H7 (cell line): ENCODE data around the gene RSAD1. TPM values are rescaled to one million over a fixed set of nuclear protein-coding genes. Genes with fewer than 3 reads are reported as not detected.

ENCODE experiments used
- DNase-seq: peaks from one replicate; pipeline ENCODE4 v3.0.0; 2012
- H3K27me3 ChIP-seq: 2 replicates; pipeline ENCODE4 v1.6.0; 2011; ENCODE audit warnings: mild to moderate bottlenecking, low read length; ENCODE audit not compliant: control insufficient read depth, insufficient read depth
- H3K36me3 ChIP-seq: replicated peaks from 2 replicates; pipeline ENCODE4 v1.5.1; 2011; ENCODE audit warnings: low read length; ENCODE audit not compliant: control insufficient read depth, insufficient read depth
- H3K4me3 ChIP-seq: 2 replicates; pipeline ENCODE4 v1.5.1; 2011; ENCODE audit warnings: low read depth, mild to moderate bottlenecking, control low read depth, low read length, moderate library complexity; ENCODE audit not compliant: insufficient read depth
- total RNA-seq: library from RNA; depleted of rRNA; stranded (reverse); fragments of >200 nt; shearing (Covaris generic); gene quantifications from 2 replicates; pipeline ENCODE4 v1.2.3, GENCODE V29; 2014

The RSAD1 gene
- total RNA-seq, 1 experiment from 2014 or later = 28.4 TPM

GRCh38 chr17:50521514-50521913 is 42.9 kb downstream of the RSAD1 start:
- Histone ChIP-seq H3K27me3 (no peaks in the 10 kb centered on the region), H3K4me3 (no peak overlapping the region), H3K36me3 (no peaks in the 10 kb centered on the region)
- no peak for DNase-seq

GRCh38 chr17:50522766-50523165 is 44.1 kb downstream of the RSAD1 start:
- Histone ChIP-seq H3K4me3 (no peak overlapping the region), H3K36me3 (no peaks in the 10 kb centered on the region), H3K27me3 (no peaks in the 10 kb centered on the region)
- DNase-seq = no peak

DNA sequence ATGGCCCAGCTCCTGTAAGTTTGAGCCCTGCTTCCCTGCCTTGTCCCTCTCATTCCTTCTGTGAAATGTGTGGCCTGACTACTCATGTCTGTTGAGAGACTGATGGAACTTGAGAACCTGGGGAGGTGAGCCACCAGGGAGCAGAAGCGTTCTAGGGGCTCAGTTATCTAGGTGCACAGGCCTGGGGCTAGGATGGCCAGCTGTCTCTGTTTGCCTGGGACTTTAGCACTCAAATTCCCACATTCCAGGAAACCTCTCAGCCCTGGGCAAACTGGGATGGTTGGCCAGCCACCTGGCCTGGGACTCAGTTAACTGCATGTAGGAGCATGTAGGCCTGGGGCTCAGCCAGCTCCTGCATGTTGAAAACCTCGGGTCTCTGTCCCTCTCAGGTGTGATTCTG is 44.5 kb downstream of the RSAD1 start:
- Histone ChIP-seq H3K27me3 (no peaks in the 10 kb centered on the region), H3K4me3 (no peak overlapping the region), H3K36me3 (no peaks in the 10 kb centered on the region)
- no peak for DNase-seq

GRCh38 chr17:50524838-50525237 is 46.2 kb downstream of the RSAD1 start:
- Histone ChIP-seq H3K36me3 (no peaks in the 10 kb centered on the region), H3K4me3 (no peak overlapping the region), H3K27me3 (no peaks in the 10 kb centered on the region)
- no peak for DNase-seq

GRCh38 chr17:50527155-50527762 is 48.6 kb downstream of the RSAD1 start:
- no peak for DNase-seq
- Histone ChIP-seq H3K36me3 (no peaks in the 10 kb centered on the region), H3K27me3 (peaks cover 10% of the 10 kb centered on the region), H3K4me3 (no peak overlapping the region)

- no peak for DNase-seq
- Histone ChIP-seq H3K36me3 (no peaks in the 10 kb centered on the region), H3K27me3 (peaks cover 17% of the 10 kb centered on the region), H3K4me3 (no peak overlapping the region)
These were observed 49.4 kb downstream of the RSAD1 start for GRCh38 chr17:50527949-50528474.

DNA sequence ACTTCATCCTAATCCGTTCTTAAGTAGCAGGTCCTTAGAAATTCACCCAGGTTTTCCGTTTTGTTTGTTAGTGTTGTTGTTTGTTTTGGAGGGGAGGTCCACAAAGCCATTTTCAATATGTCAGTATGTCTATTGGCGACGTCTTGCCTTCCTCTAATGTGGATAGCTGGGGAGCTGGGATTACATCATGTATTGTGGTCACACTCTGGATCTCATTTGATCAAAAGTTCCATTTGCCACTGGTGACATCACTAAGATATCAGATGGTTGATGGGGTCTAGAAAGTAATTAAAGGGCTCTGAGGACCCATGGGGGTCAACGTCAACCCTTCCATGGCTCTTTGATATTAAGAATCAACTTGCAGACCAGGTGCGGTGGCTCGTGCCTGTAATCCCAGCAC is 51.2 kb downstream of the RSAD1 start:
- no peak for DNase-seq
- H3K4me3 ChIP-seq = no peak overlapping the region
- H3K27me3 ChIP-seq = peaks cover 30% of the 10 kb centered on the region
- no peaks in the 10 kb centered on the region for H3K36me3 ChIP-seq

- no peak for DNase-seq
- Histone ChIP-seq H3K4me3 (no peak overlapping the region), H3K36me3 (no peaks in the 10 kb centered on the region), H3K27me3 (peaks cover 30% of the 10 kb centered on the region)
These were observed 52.9 kb downstream of the RSAD1 start for GRCh38 chr17:50531428-50532025.

GRCh38 chr17:50532452-50533024 is 53.9 kb downstream of the RSAD1 start, which contains the start of gene EPN3:
Gene EPN3, plus strand, starts transcription at chr17:50532735. Its CDS starts 3,822 bp downstream, at chr17:50536557.
- H3K36me3 ChIP-seq = no peaks in the 10 kb centered on the region
- H3K27me3 ChIP-seq = peaks cover 30% of the 10 kb centered on the region
- peak; percentile 90 for DNase-seq
- H3K4me3 ChIP-seq = peak within 1 kb of the TSS; percentile 57

- peak; percentile 83 for DNase-seq
- Histone ChIP-seq H3K27me3 (peaks cover 30% of the 10 kb centered on the region), H3K4me3 (peak overlapping the region; percentile 57), H3K36me3 (no peaks in the 10 kb centered on the region)
These were observed 54.5 kb downstream of the RSAD1 start for GRCh38 chr17:50533185-50533584.

DNA sequence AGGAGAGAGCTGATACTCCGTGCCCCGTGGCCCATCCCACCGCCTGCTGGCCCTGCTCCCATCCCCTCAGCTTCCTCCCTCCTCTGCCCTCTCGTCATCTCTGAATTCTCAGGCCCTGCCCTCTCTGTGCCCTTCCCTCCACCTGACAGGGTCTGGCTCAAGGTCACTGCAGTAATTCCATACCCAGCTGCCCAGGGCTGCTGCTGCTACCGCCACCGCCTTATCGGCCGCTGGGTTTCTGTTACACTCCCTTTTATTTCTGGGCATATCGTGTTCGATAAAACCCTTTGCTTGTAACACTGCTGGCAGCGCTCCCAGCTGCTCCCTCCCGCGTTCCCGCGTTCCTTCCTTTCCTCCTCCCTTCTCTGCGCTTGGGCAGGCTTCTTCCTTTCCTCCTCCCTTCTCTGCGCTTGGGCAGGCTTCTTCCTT is 55.1 kb downstream of the RSAD1 start:
- Histone ChIP-seq H3K4me3 (peak overlapping the region; percentile 57), H3K27me3 (peaks cover 30% of the 10 kb centered on the region), H3K36me3 (no peaks in the 10 kb centered on the region)
- peak; percentile 82 for DNase-seq

GRCh38 chr17:50534222-50534978 is 55.7 kb downstream of the RSAD1 start:
- DNase-seq = peak; percentile 91
- Histone ChIP-seq H3K36me3 (no peaks in the 10 kb centered on the region; the same call in 1 of the 2 replicates), H3K4me3 (peak overlapping the region; percentile 57), H3K27me3 (peaks cover 30% of the 10 kb centered on the region)

DNA sequence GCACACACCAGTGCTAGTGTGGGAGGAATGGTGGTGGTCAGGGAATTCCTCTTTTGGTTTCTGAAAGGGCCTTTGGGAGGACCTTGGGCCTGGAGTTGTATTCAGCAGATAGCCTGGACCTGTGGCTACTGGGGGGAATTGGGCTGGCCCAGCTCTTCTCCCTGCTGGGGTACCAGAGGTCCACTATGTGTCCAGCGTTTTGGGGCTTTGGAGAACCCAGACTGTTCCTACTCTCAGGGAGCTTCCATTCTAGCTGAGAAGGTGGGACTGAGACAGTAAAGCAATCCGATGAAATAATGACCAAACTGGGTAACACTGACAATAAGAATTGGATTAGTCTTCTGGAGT is 56.3 kb downstream of the RSAD1 start:
- Histone ChIP-seq H3K27me3 (peaks cover 30% of the 10 kb centered on the region), H3K4me3 (no peak overlapping the region), H3K36me3 (no peaks in the 10 kb centered on the region; the same call in 1 of the 2 replicates)
- no peak for DNase-seq

GRCh38 chr17:50535407-50535806 is 56.7 kb downstream of the RSAD1 start:
- Histone ChIP-seq H3K27me3 (peaks cover 30% of the 10 kb centered on the region), H3K4me3 (no peak overlapping the region), H3K36me3 (no peaks in the 10 kb centered on the region; the same call in 1 of the 2 replicates)
- DNase-seq = no peak
